ENCODE results near the gene ATP6V0A4.

Gene ATP6V0A4

GRCh38 chr7:138670594-138670993, 127.4 kb downstream of the ATP6V0A4 start:
- H3K4me3 ChIP-seq (replicated peaks; ENCODE audit: low read depth, low read length) = no peak overlapping the region
- no peak for TF ChIP-seq CTCF (IDR thresholded peaks at IDR 0.05; ENCODE audit: low read length, missing control alignments)
- no peak for DNase-seq (ENCODE audit: low read depth)

- no peak for TF ChIP-seq CTCF (IDR thresholded peaks at IDR 0.05; ENCODE audit: low read length, missing control alignments)
- no peak overlapping the region for H3K4me3 ChIP-seq (replicated peaks; ENCODE audit: low read depth, low read length)
- no peak for DNase-seq (ENCODE audit: low read depth)
Observed at GRCh38 chr7:138669364-138669763, 128.6 kb downstream of the ATP6V0A4 start.

- no peak for DNase-seq (ENCODE audit: low read depth)
- no peak overlapping the region for H3K4me3 ChIP-seq (replicated peaks; ENCODE audit: low read depth, low read length)
- no peak for TF ChIP-seq CTCF (IDR thresholded peaks at IDR 0.05; ENCODE audit: low read length, missing control alignments)
Observed at GRCh38 chr7:138668946-138669345, 129.1 kb downstream of the ATP6V0A4 start.

- no peak overlapping the region for H3K4me3 ChIP-seq (replicated peaks; ENCODE audit: low read depth, low read length)
- TF ChIP-seq CTCF (IDR thresholded peaks at IDR 0.05; ENCODE audit: low read length, missing control alignments) = no peak
Observed at GRCh38 chr7:138668229-138668596, 129.8 kb downstream of the ATP6V0A4 start.

GRCh38 chr7:138667535-138668228, 130.3 kb downstream of the ATP6V0A4 start:
- DNase-seq (ENCODE audit: low read depth) = no peak
- no peak overlapping the region for H3K4me3 ChIP-seq (replicated peaks; ENCODE audit: low read depth, low read length)
- TF ChIP-seq CTCF (IDR thresholded peaks at IDR 0.05; ENCODE audit: low read length, missing control alignments) = no peak

More at GRCh38 chr7:138668229-138668596, 129.8 kb downstream of the ATP6V0A4 start:
- DNase-seq (ENCODE audit: low read depth) = no peak

GRCh38 chr7:138666385-138666784, 131.6 kb downstream of the ATP6V0A4 start:
- TF ChIP-seq CTCF (IDR thresholded peaks at IDR 0.05; ENCODE audit: low read length, missing control alignments) = no peak
- no peak overlapping the region for H3K4me3 ChIP-seq (replicated peaks; ENCODE audit: low read depth, low read length)
- peak; percentile 3 for DNase-seq (ENCODE audit: low read depth)

- TF ChIP-seq CTCF (IDR thresholded peaks at IDR 0.05; ENCODE audit: low read length, missing control alignments) = no peak
- no peak for DNase-seq (ENCODE audit: low read depth)
- H3K4me3 ChIP-seq (replicated peaks; ENCODE audit: low read depth, low read length) = no peak overlapping the region
Observed at GRCh38 chr7:138665669-138666140, 132.3 kb downstream of the ATP6V0A4 start.

Measured in fibroblast of pulmonary artery (primary cell).